ENCODE measurements around the gene ELOF1.

DNA sequence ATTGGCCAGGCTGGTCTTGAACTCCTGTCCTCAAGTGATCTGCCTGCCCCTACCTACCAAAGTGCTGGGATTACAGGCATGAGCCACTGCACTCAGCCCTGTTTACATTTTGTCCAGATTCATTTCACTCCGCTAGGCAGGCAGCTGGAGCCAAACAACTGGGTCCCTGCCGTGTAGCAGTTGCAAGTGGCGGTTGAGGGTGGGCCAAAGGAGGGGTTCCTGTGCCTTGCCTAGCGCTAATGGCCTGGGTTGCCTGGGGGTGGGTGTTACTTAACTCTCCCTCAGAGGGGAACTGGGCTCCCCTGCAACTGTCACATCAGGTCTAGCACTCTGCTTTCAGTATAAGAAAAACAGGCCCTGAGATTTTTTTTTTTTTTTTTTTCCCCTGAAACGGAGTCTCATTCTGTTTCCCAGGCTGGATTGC lies 11.0 kb upstream of the ELOF1 start:
- no peak for TF ChIP-seq EGR1 (IDR thresholded peaks at IDR 0.05)
- TF ChIP-seq, protein P1, sequence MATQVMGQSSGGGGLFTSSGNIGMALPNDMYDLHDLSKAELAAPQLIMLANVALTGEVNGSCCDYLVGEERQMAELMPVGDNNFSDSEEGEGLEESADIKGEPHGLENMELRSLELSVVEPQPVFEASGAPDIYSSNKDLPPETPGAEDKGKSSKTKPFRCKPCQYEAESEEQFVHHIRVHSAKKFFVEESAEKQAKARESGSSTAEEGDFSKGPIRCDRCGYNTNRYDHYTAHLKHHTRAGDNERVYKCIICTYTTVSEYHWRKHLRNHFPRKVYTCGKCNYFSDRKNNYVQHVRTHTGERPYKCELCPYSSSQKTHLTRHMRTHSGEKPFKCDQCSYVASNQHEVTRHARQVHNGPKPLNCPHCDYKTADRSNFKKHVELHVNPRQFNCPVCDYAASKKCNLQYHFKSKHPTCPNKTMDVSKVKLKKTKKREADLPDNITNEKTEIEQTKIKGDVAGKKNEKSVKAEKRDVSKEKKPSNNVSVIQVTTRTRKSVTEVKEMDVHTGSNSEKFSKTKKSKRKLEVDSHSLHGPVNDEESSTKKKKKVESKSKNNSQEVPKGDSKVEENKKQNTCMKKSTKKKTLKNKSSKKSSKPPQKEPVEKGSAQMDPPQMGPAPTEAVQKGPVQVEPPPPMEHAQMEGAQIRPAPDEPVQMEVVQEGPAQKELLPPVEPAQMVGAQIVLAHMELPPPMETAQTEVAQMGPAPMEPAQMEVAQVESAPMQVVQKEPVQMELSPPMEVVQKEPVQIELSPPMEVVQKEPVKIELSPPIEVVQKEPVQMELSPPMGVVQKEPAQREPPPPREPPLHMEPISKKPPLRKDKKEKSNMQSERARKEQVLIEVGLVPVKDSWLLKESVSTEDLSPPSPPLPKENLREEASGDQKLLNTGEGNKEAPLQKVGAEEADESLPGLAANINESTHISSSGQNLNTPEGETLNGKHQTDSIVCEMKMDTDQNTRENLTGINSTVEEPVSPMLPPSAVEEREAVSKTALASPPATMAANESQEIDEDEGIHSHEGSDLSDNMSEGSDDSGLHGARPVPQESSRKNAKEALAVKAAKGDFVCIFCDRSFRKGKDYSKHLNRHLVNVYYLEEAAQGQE (IDR thresholded peaks at IDR 0.05; ENCODE audit: low read depth): no peak
- TF ChIP-seq TAF1 (IDR thresholded peaks at IDR 0.05; ENCODE audit: low read depth): no peak
- no peak for TF ChIP-seq FOXM1 (IDR thresholded peaks at IDR 0.05; ENCODE audit: borderline replicate concordance, low read depth)
- no peak for TF ChIP-seq RAD21 (IDR thresholded peaks at IDR 0.05; ENCODE audit: low read depth)

Data from Ishikawa (cell line).